HG03354 (cell line): Measurements from ENCODE around the gene SMYD4.
"Not testable (repeated sequence)": the region's sequence is repeated elsewhere in the genome, so short reads cannot be mapped to it uniquely, and the experiment has no call there.

ENCODE experiments used
- ATAC-seq: cut with Tn5 transposase; IDR thresholded peaks from one replicate; pipeline ENCODE4 v1.9.1; 2021; ENCODE audit warnings: mild to moderate bottlenecking; ENCODE audit not compliant: unreplicated experiment, poor library complexity, severe bottlenecking

Gene SMYD4

GRCh38 chr17:1834380-1835149 is 4.9 kb upstream of the SMYD4 start:
- peak; percentile 58 for ATAC-seq

GRCh38 chr17:1830288-1830687 is 586 bp upstream of the SMYD4 start:
- ATAC-seq: peak; percentile 7

- ATAC-seq: no peak
Measured at GRCh38 chr17:1829216-1829591, 498 bp downstream of the SMYD4 start.

- ATAC-seq: peak; percentile 62
Measured at GRCh38 chr17:1820528-1821252, 9.0 kb downstream of the SMYD4 start.

- no peak for ATAC-seq
Measured at GRCh38 chr17:1813088-1813487, 16.6 kb downstream of the SMYD4 start.

- no peak for ATAC-seq
Measured at GRCh38 chr17:1810450-1811103, 19.1 kb downstream of the SMYD4 start.

GRCh38 chr17:1809815-1810214 is 19.9 kb downstream of the SMYD4 start:
- not testable (repeated sequence) for ATAC-seq

GRCh38 chr17:1808644-1809043 is 21.1 kb downstream of the SMYD4 start:
- ATAC-seq: no peak

- no peak for ATAC-seq
Measured at GRCh38 chr17:1807890-1808289, 21.8 kb downstream of the SMYD4 start.

GRCh38 chr17:1803280-1803679 is 26.4 kb downstream of the SMYD4 start:
- ATAC-seq: no peak

GRCh38 chr17:1802429-1802828 is 27.3 kb downstream of the SMYD4 start:
- no peak for ATAC-seq

GRCh38 chr17:1800712-1801111 is 29.0 kb downstream of the SMYD4 start:
- no peak for ATAC-seq

- no peak for ATAC-seq
Measured at GRCh38 chr17:1800240-1800639, 29.5 kb downstream of the SMYD4 start.

GRCh38 chr17:1797846-1798245 is 31.9 kb downstream of the SMYD4 start:
- ATAC-seq: not testable (repeated sequence)

- no peak for ATAC-seq
Measured at GRCh38 chr17:1797323-1797722, 32.4 kb downstream of the SMYD4 start.

GRCh38 chr17:1796800-1797199 is 32.9 kb downstream of the SMYD4 start:
- no peak for ATAC-seq

GRCh38 chr17:1793447-1793806 is 36.3 kb downstream of the SMYD4 start:
- ATAC-seq: no peak

- no peak for ATAC-seq
Measured at GRCh38 chr17:1792495-1793446, 36.9 kb downstream of the SMYD4 start.

- ATAC-seq: no peak
Measured at GRCh38 chr17:1789936-1790335, 39.8 kb downstream of the SMYD4 start.
